Cardiac fibroblast (primary cell): ENCODE measurements around the gene SH2D7.

Experiments
- DNase-seq, 2 donors: peaks; one replicate each; pipeline versions ENCODE4 v3.0.0 to v3.0.0-alpha.2; 2010; ENCODE audit warnings: low read depth in 2 of 2
- H3K4me3 ChIP-seq, 2 donors: replicated peaks in 1 of 2; 1 replicate in 1 of 2; 2 replicates in 1 of 2; pipeline ENCODE4 v1.5.1; 2011; ENCODE audit warnings: low read depth in 2 of 2, low read length in 2 of 2, mild to moderate bottlenecking in 2 of 2, moderate library complexity in 1 of 2
- TF ChIP-seq, protein P1 (sequence below): IDR thresholded peaks from one replicate; pipeline ENCODE4 v1.5.1; 2011; ENCODE audit warnings: low read depth, mild to moderate bottlenecking, low read length, inconsistent platforms

Gene SH2D7

DNA sequence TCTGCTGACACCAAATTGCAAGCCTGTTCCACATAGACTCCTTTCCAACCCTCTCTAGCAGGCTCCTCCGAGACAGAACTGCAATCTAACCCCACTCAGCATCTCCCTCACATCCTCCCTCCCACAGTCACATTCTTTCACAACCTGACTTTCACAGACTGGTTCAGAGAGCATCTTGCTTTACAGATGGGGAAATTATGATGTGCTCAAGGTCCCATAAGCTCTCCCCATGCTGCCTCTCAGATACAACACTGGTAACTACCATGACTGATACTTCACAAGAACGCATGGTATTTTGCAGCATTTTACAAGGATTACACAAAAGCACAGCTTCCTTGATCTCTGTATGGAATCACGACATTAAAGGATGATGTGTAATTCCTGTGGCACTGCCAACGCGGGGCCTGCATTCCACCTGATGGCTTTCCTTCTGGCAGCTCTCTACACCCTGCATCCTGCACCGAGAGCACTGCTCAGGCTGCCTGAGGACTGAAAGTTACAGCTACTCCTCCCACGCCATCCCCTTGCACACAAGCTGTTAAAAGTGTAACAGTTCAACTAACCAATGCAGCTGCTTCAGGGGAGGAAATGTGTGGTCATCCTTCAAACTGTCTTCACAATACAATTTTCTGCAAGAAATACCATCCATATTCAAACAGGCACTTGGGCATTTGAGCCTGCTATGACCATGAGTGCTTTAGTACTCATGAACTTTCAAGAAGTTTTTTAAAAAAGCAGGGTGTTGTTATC is 42.5 kb upstream of the SH2D7 start:
- TF ChIP-seq, protein P1, sequence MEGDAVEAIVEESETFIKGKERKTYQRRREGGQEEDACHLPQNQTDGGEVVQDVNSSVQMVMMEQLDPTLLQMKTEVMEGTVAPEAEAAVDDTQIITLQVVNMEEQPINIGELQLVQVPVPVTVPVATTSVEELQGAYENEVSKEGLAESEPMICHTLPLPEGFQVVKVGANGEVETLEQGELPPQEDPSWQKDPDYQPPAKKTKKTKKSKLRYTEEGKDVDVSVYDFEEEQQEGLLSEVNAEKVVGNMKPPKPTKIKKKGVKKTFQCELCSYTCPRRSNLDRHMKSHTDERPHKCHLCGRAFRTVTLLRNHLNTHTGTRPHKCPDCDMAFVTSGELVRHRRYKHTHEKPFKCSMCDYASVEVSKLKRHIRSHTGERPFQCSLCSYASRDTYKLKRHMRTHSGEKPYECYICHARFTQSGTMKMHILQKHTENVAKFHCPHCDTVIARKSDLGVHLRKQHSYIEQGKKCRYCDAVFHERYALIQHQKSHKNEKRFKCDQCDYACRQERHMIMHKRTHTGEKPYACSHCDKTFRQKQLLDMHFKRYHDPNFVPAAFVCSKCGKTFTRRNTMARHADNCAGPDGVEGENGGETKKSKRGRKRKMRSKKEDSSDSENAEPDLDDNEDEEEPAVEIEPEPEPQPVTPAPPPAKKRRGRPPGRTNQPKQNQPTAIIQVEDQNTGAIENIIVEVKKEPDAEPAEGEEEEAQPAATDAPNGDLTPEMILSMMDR: no peak
- peak; percentile 62 to 70 for DNase-seq
- H3K4me3 ChIP-seq: no peak overlapping the region

DNA sequence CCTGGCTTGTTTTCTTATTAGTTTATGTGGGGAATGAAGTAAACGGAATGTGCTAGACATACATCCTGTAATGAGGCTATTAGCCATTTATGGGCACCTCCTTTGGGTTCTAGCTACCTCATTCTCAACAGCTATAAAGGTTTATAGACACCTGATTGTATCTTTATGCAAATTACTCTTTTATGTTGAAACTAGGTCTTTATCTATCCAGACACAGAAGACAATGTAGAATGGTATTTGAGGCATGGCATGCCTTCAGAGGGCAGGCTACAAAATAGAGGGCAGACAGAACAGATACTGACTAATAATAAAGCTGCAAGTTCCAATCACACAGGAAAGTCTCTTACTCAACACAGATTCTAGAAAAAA is 41.9 kb upstream of the SH2D7 start:
- peak in 1 of 2 donors; percentile 33 for DNase-seq
- TF ChIP-seq, protein P1: no peak
- no peak overlapping the region for H3K4me3 ChIP-seq

DNA sequence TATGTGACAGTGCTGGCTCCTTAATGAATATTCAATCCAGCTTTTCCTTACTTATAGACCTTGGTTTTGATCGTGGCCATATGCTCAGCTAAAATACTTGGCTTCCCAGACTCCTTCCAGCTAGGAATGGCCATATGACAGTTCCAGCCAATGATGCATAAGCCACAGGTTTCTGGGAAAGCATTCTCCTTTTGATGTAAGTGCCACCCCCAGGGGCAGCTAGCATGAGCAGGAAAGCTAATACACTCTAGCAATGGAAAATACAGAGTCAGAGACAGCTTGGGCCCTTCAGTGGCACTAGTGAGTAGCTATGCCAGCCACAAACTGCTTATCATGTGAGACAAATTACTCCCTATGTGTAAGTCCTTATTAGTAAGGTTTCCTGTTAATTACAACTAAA is 41.5 kb upstream of the SH2D7 start:
- TF ChIP-seq, protein P1: no peak
- no peak overlapping the region for H3K4me3 ChIP-seq
- peak in 1 of 2 donors; percentile 15 for DNase-seq

DNA sequence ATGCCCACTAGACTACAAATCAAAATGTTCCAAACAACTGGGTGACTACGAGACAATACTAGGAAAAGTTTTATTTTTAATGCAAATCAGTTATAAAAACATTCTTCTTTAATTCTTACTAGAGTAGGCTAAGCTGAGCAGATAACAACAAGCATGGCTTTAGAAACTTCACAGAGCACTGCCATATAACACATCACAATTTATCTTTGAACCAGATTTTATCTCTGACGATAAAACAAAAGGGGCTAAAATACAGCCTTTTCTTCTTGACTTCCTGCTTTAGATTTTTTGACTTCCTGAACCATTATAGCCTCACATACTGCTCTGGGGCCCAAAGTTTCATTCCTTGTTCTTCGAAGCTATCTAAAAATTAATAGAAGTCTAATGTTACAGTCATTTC is 40.8 kb upstream of the SH2D7 start:
- TF ChIP-seq, protein P1: no peak
- no peak for DNase-seq
- H3K4me3 ChIP-seq: no peak overlapping the region

DNA sequence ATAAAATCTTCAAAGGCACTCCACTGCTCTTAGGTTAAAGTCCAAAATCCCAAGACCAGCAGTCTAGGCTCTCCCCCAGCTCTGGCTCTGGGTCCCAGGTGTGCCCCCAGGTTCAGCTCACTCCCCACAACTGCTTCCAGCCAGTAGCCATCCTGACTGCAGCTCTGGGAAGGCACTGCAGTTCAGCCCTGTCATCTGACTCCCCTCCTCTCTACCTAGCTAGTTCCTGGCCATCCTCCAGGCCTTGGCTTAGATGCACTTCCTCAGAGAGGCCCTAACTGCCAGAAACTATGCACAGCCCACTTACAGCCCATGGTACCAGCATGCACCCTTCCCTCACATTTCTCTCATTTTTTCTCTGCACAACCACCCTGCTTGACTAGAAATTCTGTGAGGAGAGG is 40.4 kb upstream of the SH2D7 start:
- H3K4me3 ChIP-seq: no peak overlapping the region
- TF ChIP-seq, protein P1: no peak
- peak; percentile 33 to 69 for DNase-seq

DNA sequence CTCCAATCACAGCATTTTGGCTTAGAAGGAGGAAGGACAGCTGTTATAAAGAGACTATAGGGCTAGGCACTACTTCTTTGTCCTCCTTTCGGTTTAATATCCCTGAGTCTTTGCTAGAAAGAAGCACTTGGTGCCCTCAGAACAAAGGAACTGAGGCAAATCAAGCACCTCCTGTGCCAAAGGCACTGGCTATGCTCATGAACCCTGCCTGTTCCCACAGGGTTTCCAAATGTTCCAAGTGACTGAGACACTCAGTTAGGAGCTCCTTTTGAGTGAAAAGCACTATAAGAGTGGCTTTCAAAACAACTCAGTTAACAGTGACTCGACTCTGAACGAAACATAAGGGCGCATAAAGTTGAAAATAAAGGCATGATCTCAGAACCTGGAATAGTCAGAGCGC is 39.8 kb upstream of the SH2D7 start:
- no peak for DNase-seq
- TF ChIP-seq, protein P1: no peak
- no peak overlapping the region for H3K4me3 ChIP-seq

DNA sequence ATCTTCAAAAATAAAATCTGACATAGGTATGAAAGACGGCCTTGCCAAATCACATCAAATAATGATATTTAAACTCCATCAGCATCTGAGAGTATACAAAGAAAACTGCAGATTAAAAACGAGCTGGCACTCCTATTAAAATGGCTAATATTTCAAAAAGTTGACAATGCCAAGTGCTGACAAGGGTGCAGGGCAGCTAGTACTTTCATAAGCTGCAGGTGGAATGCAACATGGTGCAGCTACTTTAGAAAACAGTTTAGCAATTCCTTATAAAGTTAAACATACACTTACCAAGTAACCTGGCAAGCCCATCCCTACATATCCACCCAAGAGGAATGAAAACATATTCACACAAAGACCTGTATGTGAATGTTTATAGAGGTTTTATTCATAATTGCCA is 37.8 kb upstream of the SH2D7 start:
- TF ChIP-seq, protein P1: no peak
- DNase-seq: no peak

More for the DNA sequence above, 37.8 kb upstream of the SH2D7 start:
- H3K4me3 ChIP-seq: no peak overlapping the region
